Uterus (tissue), 2 donors: ENCODE results near the gene MDC1.
"Not testable (repeated sequence)": the region's sequence is repeated elsewhere in the genome, so short reads cannot be mapped to it uniquely, and the experiment has no call there.

ENCODE experiments used
- POLR2A ChIP-seq, 2 donors: fragments of 450-650 bp; IDR thresholded peaks; one replicate each; pipeline ENCODE4 v1.6.1; 2016; ENCODE audit warnings: antibody characterized with exemption in 2 of 2, mild to moderate bottlenecking in 1 of 2, moderate library complexity in 1 of 2
- TF ChIP-seq, protein P1 (sequence below), 4 experiments: fragments of 200-600 bp in 2 of 4; fragments of 450-650 bp in 2 of 4; sonication (generic) in 2 of 4; IDR thresholded peaks; one replicate each; pipeline ENCODE4 v1.5.1; 2016 to 2019; ENCODE audit warnings: antibody characterized with exemption in 4 of 4, mild to moderate bottlenecking in 2 of 4, moderate library complexity in 1 of 4

- TF ChIP-seq, protein P1, sequence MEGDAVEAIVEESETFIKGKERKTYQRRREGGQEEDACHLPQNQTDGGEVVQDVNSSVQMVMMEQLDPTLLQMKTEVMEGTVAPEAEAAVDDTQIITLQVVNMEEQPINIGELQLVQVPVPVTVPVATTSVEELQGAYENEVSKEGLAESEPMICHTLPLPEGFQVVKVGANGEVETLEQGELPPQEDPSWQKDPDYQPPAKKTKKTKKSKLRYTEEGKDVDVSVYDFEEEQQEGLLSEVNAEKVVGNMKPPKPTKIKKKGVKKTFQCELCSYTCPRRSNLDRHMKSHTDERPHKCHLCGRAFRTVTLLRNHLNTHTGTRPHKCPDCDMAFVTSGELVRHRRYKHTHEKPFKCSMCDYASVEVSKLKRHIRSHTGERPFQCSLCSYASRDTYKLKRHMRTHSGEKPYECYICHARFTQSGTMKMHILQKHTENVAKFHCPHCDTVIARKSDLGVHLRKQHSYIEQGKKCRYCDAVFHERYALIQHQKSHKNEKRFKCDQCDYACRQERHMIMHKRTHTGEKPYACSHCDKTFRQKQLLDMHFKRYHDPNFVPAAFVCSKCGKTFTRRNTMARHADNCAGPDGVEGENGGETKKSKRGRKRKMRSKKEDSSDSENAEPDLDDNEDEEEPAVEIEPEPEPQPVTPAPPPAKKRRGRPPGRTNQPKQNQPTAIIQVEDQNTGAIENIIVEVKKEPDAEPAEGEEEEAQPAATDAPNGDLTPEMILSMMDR (IDR thresholded peaks at IDR 0.05) = not testable (repeated sequence)
- TF ChIP-seq POLR2A (IDR thresholded peaks at IDR 0.05) = not testable (repeated sequence)
Measured at GRCh38 chr6:30764490-30765043, 47.5 kb upstream of the MDC1 start.
